ENCODE data around the gene ANAPC5. TPM values are rescaled to one million over a fixed set of nuclear protein-coding genes. Genes with fewer than 3 reads are reported as not detected.

Gene ANAPC5
- total RNA-seq, 1 donor from 2014 or later: 58.8 TPM

DNA sequence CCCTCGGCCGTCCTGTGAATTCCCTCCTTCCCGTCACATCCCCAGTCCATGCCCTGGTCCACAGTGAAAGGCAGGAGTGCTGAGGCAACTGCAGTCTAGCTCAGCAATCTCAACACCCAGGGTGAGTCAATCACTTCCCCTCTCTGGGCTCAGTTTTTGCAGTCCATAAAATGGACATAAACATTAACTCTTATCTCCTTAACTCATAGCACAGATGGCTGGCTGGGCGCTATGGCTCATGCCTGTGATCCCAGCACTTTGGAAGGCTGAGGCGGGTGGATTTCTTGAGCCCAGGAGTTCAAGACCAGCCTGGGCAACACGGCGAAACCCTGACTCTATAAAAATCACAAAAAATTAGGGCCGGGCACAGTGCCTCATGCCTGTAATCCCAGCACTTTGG lies 88.1 kb downstream of the ANAPC5 start:
- no peak overlapping the region for H3K27ac ChIP-seq
- intact Hi-C loops (cut with DNase I): no loop called here
- H3K36me3 ChIP-seq: peaks cover 60 to 67% of the 10 kb centered on the region in 2 donors
- TF ChIP-seq CTCF (IDR thresholded peaks at IDR 0.05): no peak
- H3K4me3 ChIP-seq: no peak overlapping the region
- no peaks in the 10 kb centered on the region for H3K4me1 ChIP-seq
- no peaks in the 10 kb centered on the region for H3K9me3 ChIP-seq
- DNase-seq (ENCODE audit: low spot score in 2 of 2): no peak
- no peaks in the 10 kb centered on the region for H3K27me3 ChIP-seq

DNA sequence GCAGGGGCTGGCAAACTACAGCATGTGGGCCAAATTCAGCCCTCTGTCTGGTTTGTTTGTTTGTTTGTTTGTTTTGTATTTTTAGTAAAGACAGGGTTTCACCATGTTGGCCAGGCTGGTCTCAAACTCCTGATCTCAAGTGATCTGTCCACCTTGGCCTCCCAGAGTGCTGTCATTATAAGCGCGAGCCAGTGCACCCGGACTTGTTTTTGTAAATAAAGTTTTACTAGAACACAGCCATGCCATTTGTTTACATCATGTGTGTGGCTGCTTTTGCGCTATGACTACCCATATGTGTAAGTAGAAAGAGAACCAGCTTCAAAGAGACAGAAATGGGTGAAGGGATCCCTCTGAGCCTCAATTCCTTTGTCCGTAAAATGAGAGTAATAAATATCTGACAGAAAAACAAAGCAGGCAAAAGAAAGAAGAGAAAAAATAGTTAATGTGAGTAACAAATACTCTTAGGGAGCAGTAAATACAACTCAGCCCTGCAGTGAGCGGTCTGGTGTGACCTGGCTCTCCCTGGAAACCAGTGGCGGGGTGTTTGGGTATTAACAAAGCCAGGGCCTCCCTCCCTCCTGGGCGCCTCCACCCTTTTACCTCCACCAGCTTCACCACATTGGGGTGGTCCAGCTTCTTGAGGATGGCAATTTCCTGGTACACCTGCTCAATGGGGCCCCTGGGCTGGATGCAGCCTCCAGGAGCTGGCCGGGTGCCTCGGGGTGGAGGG lies 88.8 kb downstream of the ANAPC5 start:
- Histone ChIP-seq H3K27ac (no peak overlapping the region), H3K4me3 (no peak overlapping the region), H3K4me1 (no peaks in the 10 kb centered on the region), H3K27me3 (no peaks in the 10 kb centered on the region), H3K36me3 (peaks cover 53 to 64% of the 10 kb centered on the region in 2 donors), H3K9me3 (no peaks in the 10 kb centered on the region)
- intact Hi-C loops (cut with DNase I): no loop called here
- no peak for DNase-seq (ENCODE audit: low spot score in 2 of 2)
- TF ChIP-seq CTCF (IDR thresholded peaks at IDR 0.05): no peak

DNA sequence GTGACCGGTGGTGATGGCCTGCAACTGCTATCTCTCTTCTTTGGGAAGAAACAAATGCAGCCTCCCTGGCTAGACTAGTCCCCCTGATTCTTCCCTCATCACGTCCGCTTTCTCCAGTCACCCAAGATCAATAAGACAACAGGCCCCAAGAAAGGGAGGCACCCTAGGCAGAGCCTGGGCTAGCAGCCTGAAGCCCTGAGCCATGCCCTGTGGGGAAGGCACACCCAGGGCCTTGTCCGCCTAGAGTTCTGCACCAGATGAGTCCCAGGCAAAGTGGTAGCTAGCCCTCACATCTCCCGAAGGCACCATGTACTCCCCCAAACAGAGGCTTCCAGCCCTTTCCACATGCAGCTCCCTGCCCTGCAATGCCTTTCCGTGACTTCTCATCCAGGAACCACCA lies 90.8 kb downstream of the ANAPC5 start:
- Histone ChIP-seq H3K27me3 (no peaks in the 10 kb centered on the region), H3K9me3 (no peaks in the 10 kb centered on the region), H3K27ac (no peak overlapping the region), H3K36me3 (peaks cover 44 to 51% of the 10 kb centered on the region in 2 donors), H3K4me3 (no peak overlapping the region), H3K4me1 (no peaks in the 10 kb centered on the region)
- no peak for TF ChIP-seq CTCF (IDR thresholded peaks at IDR 0.05)
- intact Hi-C loops (cut with DNase I): no loop called here
- DNase-seq (ENCODE audit: low spot score in 2 of 2): no peak

GRCh38 chr12:121260091-121260490 lies 92.1 kb downstream of the ANAPC5 start:
- H3K9me3 ChIP-seq: no peaks in the 10 kb centered on the region
- peaks cover 39 to 50% of the 10 kb centered on the region in 2 donors for H3K36me3 ChIP-seq
- no peak for DNase-seq (ENCODE audit: low spot score in 2 of 2)
- H3K4me1 ChIP-seq: no peaks in the 10 kb centered on the region
- no peak for TF ChIP-seq CTCF (IDR thresholded peaks at IDR 0.05)
- intact Hi-C loops (cut with DNase I): no loop called here
- no peak overlapping the region for H3K27ac ChIP-seq
- no peak overlapping the region for H3K4me3 ChIP-seq
- H3K27me3 ChIP-seq: no peaks in the 10 kb centered on the region

- no peak overlapping the region for H3K4me3 ChIP-seq
- no peaks in the 10 kb centered on the region for H3K27me3 ChIP-seq
- H3K4me1 ChIP-seq: no peaks in the 10 kb centered on the region
- peaks cover 39 to 57% of the 10 kb centered on the region in 2 donors for H3K36me3 ChIP-seq
- no peak for TF ChIP-seq CTCF (IDR thresholded peaks at IDR 0.05)
- intact Hi-C loops (cut with DNase I): no loop called here
- H3K27ac ChIP-seq: no peak overlapping the region
- no peak for DNase-seq (ENCODE audit: low spot score in 2 of 2)
- H3K9me3 ChIP-seq: no peaks in the 10 kb centered on the region
These were observed 93.1 kb downstream of the ANAPC5 start for GRCh38 chr12:121259074-121259473.

Other genes with a start within 250 kb of the ANAPC5 start
- 1.1 TPM for gene P2RX7, start 219.5 kb downstream of the ANAPC5 start, total RNA-seq
- 4.3 TPM for gene P2RX4, start 142.3 kb downstream of the ANAPC5 start, total RNA-seq
- gene CAMKK2, start 55.7 kb downstream of the ANAPC5 start, total RNA-seq: 36.9 TPM
- 45.1 TPM for gene RNF34, start 47.7 kb upstream of the ANAPC5 start, total RNA-seq
- gene KDM2B, start 228.6 kb upstream of the ANAPC5 start, total RNA-seq: 17.3 TPM